Fibroblast of skin of scalp (primary cell): ENCODE measurements around the gene LRCH2. TPM values are rescaled to one million over a fixed set of nuclear protein-coding genes. Genes with fewer than 3 reads are reported as not detected.
"Not testable (repeated sequence)": the region's sequence is repeated elsewhere in the genome, so short reads cannot be mapped to it uniquely, and the experiment has no call there.

Experiments used
- DNase-seq: peaks from one replicate; pipeline ENCODE4 v3.0.0-alpha.2; 2013
- polyA plus RNA-seq, 2 experiments: library from polyadenylated mRNA; unstranded; fragments of 120-200 nt; gene quantifications; one replicate each; pipeline ENCODE4 v1.2.1, GENCODE V29; 2013; ENCODE audit not compliant: insufficient read length in 2 of 2

LRCH2 gene
- polyA plus RNA-seq (2013, experiment 1 of 2; ENCODE audit: insufficient read length) = 4.1 TPM
- 5.0 TPM for polyA plus RNA-seq (2013, experiment 2 of 2; ENCODE audit: insufficient read length)

DNA sequence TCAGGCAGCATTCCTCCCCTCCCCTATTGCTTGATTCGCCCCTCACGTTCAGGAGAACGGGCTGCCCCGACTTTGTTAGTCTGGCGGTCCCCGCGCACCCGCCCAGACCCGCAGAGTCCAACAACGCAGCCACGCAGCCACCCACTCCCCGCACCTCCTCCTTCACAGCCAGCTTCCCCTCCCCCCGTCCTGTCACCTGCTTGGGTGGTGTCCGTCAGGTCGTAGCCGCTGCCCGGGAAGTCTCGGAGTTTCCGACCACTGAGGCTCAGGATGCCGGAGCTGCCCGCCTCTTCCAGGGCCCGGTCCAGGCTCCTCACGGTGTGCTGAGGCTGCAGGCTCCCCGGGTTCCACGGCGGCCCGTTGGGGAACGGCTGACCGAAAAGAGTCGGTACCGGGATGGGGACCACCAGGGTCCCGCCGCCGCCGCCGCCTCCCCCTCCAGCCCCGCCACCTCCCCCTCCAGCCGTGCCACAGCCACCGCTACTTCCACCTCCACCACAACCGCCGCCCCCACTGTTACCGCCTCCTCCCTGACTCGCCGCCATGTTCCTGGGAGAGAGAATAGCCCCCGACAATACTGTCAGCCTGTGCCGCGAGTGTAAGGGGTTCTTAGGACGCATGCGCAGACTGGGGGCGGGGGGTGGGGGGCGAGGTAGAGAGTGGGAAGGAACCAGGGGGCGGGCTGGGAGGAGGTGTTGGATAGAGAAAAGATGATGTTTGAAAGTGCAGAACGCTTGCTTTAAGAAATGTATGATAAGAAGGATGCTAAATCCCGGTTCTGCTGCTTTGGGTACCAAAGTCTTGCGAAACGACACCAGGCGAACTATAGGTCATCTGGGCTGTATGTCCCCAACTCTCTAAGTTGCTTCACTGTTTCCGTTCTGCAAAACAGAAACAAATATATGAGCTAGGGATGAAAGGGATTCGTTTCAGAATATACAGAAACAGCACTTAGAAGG lies at the start of gene LRCH2:
LRCH2 (minus strand) TSS at position 600 of the 959 bp plus-strand sequence; CDS start at position 545, 55 bp downstream.
- peak; percentile 54 for DNase-seq

DNA sequence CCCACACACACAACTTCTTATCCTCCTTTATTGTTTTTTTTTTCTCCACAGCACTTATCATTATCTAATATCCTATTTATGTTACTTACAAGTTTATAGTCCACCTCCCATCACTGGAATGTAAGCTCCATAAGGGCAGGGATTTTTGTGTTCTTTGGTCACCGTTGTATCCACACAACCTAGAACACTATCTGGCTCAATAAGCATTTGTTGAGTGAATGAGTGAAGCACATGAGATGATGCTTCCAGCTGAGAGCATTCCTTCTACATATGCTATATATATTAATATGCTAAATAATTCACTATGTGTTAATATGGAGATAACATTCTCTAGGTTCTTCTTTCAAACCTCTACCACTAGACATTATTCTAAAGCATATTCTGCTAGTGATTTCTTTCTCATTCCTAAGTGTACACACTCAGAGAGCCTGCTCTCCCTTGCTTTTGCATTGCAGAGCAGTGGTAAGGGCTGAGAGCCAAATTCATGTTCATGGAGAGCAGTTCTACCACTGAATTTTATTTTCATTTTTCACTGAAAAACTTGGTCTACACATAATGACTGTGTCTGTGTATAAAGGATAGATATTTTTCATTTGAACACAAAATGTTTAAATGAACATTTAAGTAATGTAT lies 35.3 kb upstream of the LRCH2 start:
- no peak for DNase-seq

DNA sequence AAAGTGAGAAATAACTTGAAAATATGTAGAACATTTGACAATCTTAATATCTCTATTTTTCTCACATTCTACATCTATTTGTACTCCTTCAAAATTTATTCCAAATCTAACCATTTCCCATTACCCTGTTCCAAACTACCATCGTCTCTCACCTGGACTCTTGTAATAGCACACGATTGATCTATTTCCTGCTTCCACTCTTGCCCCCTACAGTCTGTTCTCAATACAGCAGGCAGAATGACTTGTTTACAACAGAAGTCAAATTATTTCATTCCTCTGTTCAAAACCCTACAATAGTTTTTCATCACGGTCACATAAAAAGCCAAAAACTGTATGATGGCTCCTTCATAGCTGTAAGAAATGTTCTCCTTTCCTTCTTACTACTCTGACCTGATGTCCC lies 34.5 kb upstream of the LRCH2 start:
- DNase-seq = no peak

- DNase-seq = no peak
These were observed 32.4 kb upstream of the LRCH2 start for GRCh38 chrX:115266300-115266699.

DNA sequence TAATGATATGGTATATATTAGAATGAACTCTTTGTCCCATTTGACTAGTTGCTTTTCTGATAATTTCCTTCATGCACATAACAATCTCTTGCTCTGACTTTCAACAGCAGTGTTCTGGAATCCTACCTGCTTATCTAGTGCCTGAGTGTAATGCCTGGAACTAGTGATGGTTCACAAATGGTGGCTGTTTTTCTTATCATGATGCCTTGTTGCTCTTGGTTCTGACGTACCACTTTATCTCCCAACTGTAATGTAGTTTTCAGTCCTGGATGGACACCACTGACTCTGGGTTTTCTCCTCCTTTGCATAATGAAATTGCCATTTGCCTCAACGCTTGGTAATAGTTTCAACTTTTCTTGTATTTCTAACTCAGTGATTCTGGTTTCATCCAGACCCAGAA lies 30.1 kb upstream of the LRCH2 start:
- DNase-seq = no peak

DNA sequence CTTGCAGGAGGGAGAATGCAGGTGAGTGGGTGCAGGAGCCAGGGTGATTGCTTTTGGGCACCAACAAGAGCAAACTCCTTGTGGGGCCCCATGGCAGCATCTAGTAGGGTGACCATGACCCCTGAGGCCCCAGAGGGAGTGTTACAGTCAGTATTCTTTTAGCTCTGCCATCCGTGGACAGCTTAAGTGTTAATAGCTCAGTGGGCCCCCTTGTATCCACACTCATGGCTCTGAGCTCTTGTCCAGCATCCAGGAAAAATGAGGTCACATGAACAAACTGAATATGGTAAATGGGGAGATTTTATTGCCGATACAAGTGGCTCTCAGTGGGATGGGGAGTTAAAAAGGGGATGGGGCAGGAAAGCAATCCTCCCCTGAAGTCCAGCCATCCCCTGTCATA lies 27.3 kb upstream of the LRCH2 start:
- DNase-seq = no peak

DNA sequence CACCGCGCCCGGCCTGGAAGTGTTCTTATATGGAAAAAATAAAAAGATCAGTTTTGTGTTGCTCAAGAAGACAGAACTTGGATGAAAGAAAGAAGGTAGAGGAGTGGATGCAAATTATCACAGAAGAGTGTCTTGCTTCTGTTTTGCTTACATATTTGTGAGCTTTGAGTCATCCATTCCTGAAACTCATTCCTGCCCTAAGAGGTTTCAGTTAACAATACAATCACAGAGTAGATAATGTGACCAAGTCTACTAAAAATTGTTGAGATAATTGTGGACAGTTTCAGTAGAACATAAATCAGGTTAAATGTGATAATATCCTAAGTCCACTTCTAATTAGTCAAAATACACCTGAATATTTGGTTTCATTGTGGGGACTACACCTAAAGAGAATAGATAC lies 26.4 kb upstream of the LRCH2 start:
- DNase-seq = no peak

- no peak for DNase-seq
These were observed 25.5 kb upstream of the LRCH2 start for GRCh38 chrX:115259238-115259875.

- DNase-seq = no peak
These were observed 23.8 kb upstream of the LRCH2 start for GRCh38 chrX:115257711-115258110.

GRCh38 chrX:115255003-115255402 lies 21.1 kb upstream of the LRCH2 start:
- DNase-seq = no peak

DNA sequence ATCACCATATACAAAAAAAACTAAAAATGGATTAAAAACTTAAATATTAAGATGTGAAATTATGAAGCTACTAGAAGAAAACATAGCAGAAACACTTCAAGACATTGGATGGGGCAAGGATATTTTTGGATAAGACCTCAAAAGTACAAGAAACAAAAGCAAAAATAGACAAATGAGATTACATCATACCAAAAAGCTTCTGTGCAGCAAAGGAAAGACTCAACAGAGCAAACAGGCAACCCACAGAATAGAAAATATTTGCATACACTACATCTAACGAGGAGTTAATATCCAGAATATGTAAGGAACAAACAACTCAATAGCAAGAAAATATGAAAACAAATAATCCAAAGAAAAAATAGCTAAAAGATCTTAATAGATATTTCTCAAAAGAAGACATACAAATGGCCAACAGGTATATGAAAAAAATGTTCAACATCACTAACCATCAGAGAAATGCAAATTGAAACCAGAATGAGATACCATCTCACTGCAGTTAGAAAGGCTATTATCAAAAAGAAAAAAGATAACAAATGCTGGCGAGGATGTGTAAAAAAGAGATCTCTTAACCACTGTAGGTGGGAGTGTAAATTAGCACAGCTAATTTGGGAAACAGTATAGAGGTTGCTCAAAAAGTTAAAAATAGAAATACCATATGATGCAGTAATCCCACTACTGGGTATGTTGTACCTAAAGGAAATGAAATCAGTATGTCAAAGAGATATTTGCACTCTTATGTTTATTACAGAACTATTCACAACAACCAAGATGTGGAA lies 17.8 kb upstream of the LRCH2 start:
- DNase-seq = no peak

DNA sequence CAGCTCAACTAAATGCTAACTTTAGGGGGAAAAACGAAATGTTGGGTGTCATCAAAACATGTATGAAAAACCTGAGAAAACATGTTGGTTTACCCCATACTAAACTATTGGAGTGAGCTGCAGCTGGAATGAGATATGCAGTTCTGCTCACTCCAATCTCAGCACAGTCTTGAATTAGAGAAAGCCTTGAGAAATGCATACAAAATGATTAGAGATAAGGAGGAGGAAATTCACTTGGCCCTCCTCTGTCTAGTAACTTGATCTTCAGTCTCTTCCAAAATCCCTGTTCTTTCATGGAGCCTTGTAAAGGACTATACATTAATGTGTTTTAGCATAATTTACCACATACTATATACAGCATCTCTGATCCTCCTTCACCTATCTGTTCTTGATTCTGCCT lies 3.2 kb upstream of the LRCH2 start:
- DNase-seq = no peak

GRCh38 chrX:115236560-115236959 lies 2.7 kb upstream of the LRCH2 start:
- DNase-seq = no peak

GRCh38 chrX:115234461-115234860 lies 565 bp upstream of the LRCH2 start:
- DNase-seq = no peak

DNA sequence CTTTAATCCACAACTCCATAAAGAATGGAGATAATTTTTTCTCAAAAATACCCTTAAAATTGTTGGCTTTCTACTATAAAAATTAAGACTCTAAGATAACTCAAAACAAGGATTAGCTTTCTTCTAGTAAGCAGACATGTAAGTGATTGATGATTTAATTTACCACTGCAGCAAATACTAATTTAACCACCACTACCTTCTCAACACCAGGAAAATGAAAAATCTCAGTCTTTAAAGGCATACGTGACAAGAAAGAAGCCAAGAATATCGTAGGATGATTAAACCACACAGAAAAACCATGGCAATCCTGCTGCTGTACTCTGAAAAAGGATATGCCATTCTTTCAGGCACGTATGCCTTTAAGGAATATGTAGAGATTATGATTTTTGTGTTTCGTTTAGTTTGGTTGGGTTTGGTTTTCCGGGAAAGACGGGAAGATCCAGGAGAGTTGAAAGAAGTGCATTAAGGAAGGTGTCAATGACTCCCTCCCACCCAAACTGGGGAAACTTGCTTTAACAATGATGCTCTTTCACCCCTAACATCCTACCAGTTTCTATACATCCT lies 881 bp downstream of the LRCH2 start:
- no peak for DNase-seq

DNA sequence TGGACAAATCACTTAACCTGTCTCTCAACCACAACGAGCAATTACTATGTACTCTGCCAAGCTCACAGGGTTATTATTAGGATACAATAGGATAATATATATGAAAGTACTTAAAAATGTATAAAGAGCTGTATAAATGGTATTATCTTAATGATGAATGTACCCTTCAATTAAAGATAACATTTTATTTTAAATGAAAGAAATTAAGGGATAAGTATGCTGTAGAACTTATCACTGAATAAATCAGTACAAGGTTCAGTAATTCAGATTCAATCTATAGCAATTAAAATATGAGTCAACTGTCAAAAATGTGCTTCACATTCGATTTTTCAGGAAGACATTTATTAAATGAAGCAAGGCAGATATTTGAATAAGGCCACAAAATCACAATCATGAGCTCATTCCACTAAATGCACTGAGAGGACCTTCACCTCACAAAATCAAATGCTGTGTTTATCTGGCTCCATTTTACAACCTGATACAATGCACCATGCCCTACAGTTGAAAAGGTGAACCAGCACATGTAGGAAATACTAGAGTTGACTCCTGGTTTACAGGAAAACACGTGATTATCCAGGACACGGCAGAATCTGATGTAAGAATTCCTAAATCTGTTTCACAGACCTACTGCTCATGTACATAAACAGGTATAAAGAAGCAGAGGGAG lies 4.4 kb downstream of the LRCH2 start:
- no peak for DNase-seq

DNA sequence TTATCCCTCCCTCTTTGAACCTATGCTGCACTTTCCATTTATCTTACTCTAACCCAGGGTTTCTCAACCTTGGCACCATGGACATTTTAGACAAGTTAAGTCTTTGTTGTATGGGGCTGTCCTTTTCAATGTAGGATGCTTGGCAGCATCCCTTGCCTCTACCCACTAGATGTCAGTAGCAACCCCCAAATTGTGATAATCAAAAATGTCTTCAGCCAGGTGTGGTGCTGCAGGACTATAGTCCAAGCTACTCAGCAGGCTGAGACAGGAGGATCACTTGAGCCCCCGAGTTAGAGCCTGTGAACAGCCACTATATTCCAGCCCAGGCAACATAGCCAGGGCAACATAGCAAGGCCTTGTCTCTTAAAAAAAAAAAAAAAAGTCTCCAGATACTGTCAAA lies 7.0 kb downstream of the LRCH2 start:
- no peak for DNase-seq

GRCh38 chrX:115217346-115217745 lies 16.6 kb downstream of the LRCH2 start:
- not testable (repeated sequence) for DNase-seq

DNA sequence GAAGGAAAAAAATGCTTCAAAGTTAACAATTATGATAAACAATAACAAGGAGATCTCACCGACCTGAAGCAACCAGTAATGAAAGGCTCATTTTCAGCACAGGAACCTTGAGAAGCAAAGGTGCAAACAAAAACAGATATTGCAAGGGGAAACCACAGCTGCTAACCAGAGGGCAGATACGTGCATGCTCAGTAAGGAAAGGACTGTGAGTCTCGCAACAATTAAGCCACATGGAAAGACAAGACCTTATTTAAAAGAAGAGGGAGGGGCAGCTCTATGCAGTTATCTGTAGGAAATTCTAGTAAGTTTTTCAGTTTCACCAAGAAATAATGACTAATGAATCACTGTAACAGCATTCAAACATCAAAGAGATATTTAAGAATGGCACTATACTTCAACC lies 19.3 kb downstream of the LRCH2 start:
- no peak for DNase-seq

DNA sequence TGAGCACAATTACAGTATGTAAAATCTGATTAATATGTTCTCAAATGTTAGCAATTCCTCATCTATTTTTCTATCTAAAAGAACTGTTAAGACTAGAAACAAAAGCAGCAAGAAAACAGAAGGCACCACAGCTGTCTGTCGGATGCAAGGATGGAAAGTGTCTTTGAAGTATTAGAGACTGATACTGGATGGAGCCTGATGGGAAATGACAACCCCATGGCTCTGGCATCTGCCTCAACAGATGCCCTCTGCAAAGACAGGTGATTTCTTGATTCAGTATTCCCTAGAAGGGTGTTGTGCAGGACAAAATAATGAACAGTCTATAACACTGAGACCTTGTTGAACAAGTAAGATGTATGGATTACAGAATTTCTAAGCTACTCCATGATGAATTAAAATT lies 19.7 kb downstream of the LRCH2 start:
- DNase-seq = no peak

DNA sequence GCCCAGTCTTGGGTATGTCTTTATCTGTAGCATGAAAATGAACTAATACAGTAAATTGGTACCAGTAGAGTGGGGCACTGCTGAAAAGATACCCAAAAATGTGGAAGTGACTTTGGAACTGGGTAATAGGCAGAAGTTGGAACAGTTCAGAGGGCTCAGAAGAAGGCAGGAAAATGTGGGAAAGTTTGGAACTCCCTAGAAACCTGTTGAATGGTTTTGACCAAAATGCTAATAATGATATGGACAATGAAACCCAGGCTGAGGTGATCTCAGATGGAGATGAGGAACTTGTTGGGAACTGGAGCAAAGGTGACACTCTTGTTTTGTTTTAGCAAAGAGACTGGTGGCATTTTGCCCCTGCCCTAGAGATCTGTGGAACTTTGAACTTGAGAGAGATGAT lies 24.3 kb downstream of the LRCH2 start:
- not testable (repeated sequence) for DNase-seq

GRCh38 chrX:115204040-115204439 lies 29.9 kb downstream of the LRCH2 start:
- no peak for DNase-seq
